GM18505 (cell line): ENCODE measurements around the gene FAM83E.

ENCODE experiments used
- ATAC-seq: cut with Tn5 transposase; IDR thresholded peaks from one replicate; pipeline ENCODE4 v1.9.1; 2021; ENCODE audit not compliant: unreplicated experiment
- POLR2A ChIP-seq: IDR thresholded peaks from 4 replicates; pipeline ENCODE4 v1.6.1; 2011; ENCODE audit warnings: borderline replicate concordance; ENCODE audit not compliant: insufficient read depth, insufficient read length; ENCODE audit errors: extremely low read depth

Gene FAM83E

DNA sequence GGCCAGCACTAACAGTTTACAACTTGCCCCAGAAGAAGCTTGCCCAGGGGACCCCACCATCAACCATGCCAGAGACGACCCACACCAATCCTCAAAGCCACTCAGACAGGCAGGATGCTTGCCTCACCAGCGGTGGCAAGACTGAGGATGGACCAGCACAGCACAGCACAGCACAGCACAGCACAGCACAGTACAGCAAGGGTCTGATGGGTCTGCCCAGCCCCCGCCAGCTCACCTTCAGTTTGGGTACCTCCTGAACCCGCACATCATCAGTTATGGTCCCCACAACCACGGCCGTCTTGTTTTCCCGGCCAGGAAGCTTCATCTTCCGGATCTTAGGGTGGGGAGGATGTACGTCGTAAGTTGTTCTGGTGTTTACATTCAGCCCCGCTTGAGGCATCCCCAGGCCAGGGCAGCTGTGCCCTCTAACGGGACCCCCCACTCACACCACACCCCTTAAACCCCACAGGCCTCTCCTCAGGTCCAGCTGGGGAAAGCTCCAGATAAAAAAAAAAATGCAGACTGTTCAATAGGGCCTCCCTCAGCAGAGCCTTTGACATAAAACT is 1.7 kb upstream of the FAM83E start:
- TF ChIP-seq POLR2A: peak; percentile 19
- no peak for ATAC-seq

DNA sequence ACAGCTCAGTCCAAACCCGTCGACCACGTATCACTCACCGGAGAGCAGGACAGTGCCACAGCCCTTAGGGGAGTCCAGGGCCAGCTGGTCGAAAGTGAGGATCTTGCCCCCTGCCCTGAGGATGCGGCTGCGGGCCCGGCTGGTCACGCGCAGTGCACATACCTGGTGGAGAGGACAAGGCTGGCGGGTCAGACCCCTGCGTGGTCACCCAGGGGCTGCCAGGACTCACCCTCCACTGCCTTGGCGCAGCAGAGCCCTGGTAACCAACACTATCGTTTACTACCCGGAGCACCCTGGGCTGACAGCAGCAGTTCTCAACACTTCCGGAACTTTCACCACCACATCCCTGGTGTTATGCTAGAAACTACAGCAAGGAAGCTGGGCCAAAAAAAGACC is 1.2 kb upstream of the FAM83E start:
- peak; percentile 15 for TF ChIP-seq POLR2A
- no peak for ATAC-seq

- no peak for ATAC-seq
- no peak for TF ChIP-seq POLR2A
Observed at GRCh38 chr19:48615231-48616040, 560 bp upstream of the FAM83E start.

GRCh38 chr19:48613852-48614435 is 932 bp downstream of the FAM83E start:
- TF ChIP-seq POLR2A: peak; percentile 61
- no peak for ATAC-seq

GRCh38 chr19:48613024-48613851 is 1.6 kb downstream of the FAM83E start:
- TF ChIP-seq POLR2A: no peak
- no peak for ATAC-seq

GRCh38 chr19:48611872-48612271 is 3.0 kb downstream of the FAM83E start:
- TF ChIP-seq POLR2A: no peak
- ATAC-seq: no peak

GRCh38 chr19:48609571-48610108 is 5.2 kb downstream of the FAM83E start:
- ATAC-seq: no peak
- no peak for TF ChIP-seq POLR2A

- peak; percentile 58 for ATAC-seq
- TF ChIP-seq POLR2A: no peak
Observed at GRCh38 chr19:48608798-48609263, 6.0 kb downstream of the FAM83E start.

DNA sequence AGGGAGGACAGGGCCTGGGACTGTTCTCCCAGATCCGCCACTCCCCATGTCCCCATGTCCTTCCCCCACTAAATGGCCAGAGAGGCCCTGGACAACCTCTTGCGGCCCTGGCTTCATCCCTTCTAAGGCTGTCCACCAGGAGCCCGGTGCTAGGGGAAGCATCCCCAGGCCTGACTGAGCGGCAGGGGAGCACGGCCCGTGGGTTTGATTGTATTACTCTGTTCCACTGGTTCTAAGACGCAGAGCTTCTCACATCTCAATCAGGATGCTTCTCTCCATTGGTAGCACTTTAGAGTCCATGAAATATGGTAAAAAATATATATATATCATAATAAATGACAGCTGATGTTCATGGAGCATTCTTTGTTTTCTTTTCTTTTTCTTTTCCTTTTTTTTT is 7.5 kb downstream of the FAM83E start:
- no peak for ATAC-seq
- TF ChIP-seq POLR2A: no peak

DNA sequence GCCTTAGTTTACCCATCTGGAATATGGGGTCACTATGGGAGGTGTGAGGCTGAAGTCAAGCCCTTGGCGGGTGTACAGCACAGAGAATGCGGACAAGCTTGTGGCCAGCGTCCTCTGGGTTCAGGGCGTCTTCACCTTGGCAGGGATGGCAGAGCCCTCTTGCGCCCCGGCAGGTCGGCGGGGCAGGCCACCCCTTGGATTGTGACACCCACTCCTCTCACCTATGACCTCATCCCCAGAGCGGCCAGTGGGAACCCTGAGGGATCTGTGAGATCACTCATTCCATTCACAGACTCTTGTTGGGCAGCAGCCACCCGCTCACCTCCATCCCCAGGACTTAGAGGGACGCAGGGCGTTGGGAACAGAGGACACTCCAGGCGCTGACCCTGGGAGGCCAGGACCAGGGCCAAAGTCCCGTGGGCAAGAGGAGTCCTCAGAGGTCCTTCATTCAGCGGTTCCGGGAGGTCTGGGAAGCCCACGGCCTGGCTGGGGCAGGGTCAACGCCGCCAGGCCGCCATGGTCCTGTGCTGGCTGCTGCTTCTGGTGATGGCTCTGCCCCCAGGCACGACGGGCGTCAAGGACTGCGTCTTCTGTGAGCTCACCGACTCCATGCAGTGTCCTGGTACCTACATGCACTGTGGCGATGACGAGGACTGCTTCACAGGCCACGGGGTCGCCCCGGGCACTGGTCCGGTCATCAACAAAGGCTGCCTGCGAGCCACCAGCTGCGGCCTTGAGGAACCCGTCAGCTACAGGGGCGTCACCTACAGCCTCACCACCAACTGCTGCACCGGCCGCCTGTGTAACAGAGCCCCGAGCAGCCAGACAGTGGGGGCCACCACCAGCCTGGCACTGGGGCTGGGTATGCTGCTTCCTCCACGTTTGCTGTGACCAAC is 8.2 kb downstream of the FAM83E start, which contains the start of gene SPACA4:
Gene SPACA4 (plus strand): TSS at position 280 of the 896 bp plus-strand sequence. CDS start 237 bp downstream, at position 517.
- ATAC-seq: no peak
- no peak for TF ChIP-seq POLR2A

- TF ChIP-seq POLR2A: no peak
- no peak for ATAC-seq
Observed at GRCh38 chr19:48603850-48604249, 11.0 kb downstream of the FAM83E start.

- no peak for ATAC-seq
- no peak for TF ChIP-seq POLR2A
Observed at GRCh38 chr19:48603449-48603848, 11.4 kb downstream of the FAM83E start.
